WTC11 (cell line): Measurements from ENCODE around the gene ALS2CL. TPM values are rescaled to one million over a fixed set of nuclear protein-coding genes. Genes with fewer than 3 reads are reported as not detected.

Experiments
- ATAC-seq: fragments of 200-7000 bp; cut with Tn5 transposase; 2 replicates; pipeline ENCODE4 v1.10.0; 2021; ENCODE audit warnings: mild to moderate bottlenecking, moderate library complexity
- CTCF ChIA-PET: fragments of 300-600 bp; sonication (Branson Sonifier 250); formaldehyde crosslinking; loops from one replicate; lab custom pipeline; 2021; ENCODE audit warnings: antibody characterized with exemption; lab: Charles Lee
- POLR2A ChIA-PET: fragments of 350-600 bp; sonication (Branson Sonifier 250); formaldehyde crosslinking; loops from one replicate; lab custom pipeline; 2021; ENCODE audit warnings: antibody characterized with exemption; lab: Charles Lee
- DNase-seq: peaks from one replicate; pipeline ENCODE4 v3.0.0; 2021; ENCODE audit warnings: low spot score
- H3K27ac Mint-ChIP-seq: 2 replicates; pipeline ENCODE4 v1.8.0; 2021; ENCODE audit warnings: mixed read lengths
- H3K27me3 Mint-ChIP-seq: 2 replicates; pipeline ENCODE4 v1.8.0; 2021; ENCODE audit warnings: low read depth, mild to moderate bottlenecking, moderate library complexity, mixed read lengths
- H3K36me3 Mint-ChIP-seq: 2 replicates; pipeline ENCODE4 v1.8.0; 2021; ENCODE audit warnings: mixed read lengths
- H3K4me1 Mint-ChIP-seq: 2 replicates; pipeline ENCODE4 v1.8.0; 2022; ENCODE audit warnings: mixed read lengths
- H3K4me3 Mint-ChIP-seq: 2 replicates; pipeline ENCODE4 v1.8.0; 2021; ENCODE audit warnings: mild to moderate bottlenecking, moderate library complexity, mixed read lengths
- H3K9me3 Mint-ChIP-seq: 2 replicates; pipeline ENCODE4 v1.8.0; 2021; ENCODE audit warnings: mixed read lengths
- ATF2 ChIP-seq: sonication (generic); formaldehyde crosslinking; IDR thresholded peaks from 2 replicates; pipeline ENCODE4 v1.8.1; 2022; ENCODE audit warnings: low read depth, missing genetic modification reagents, borderline replicate concordance
- CBFB ChIP-seq: sonication (generic); formaldehyde crosslinking; IDR thresholded peaks from 2 replicates; pipeline ENCODE4 v1.8.1; 2022; ENCODE audit warnings: mild to moderate bottlenecking, low read depth, missing genetic modification reagents
- E2F1 ChIP-seq: sonication (generic); formaldehyde crosslinking; IDR thresholded peaks from 2 replicates; pipeline ENCODE4 v1.8.0; 2022; ENCODE audit warnings: mild to moderate bottlenecking, missing genetic modification reagents
- EMX1 ChIP-seq: fragments of 250-450 bp; sonication (Bioruptor Pico); IDR thresholded peaks from 2 replicates; pipeline ENCODE4 v1.8.0; 2021; ENCODE audit warnings: mild to moderate bottlenecking
- ERG ChIP-seq: fragments of 250-450 bp; sonication (Bioruptor Pico); IDR thresholded peaks from 2 replicates; pipeline ENCODE4 v1.8.0; 2021; ENCODE audit warnings: mild to moderate bottlenecking
- ETV6 ChIP-seq: sonication (generic); formaldehyde crosslinking; IDR thresholded peaks from 2 replicates; pipeline ENCODE4 v1.8.1; 2022; ENCODE audit warnings: mild to moderate bottlenecking, missing genetic modification reagents
- GTF2I ChIP-seq: fragments of 250-450 bp; sonication (Bioruptor Pico); conservative IDR thresholded peaks from 2 replicates; pipeline ENCODE4 v1.4.0; 2021; ENCODE audit warnings: mild to moderate bottlenecking
- IRF2 ChIP-seq: sonication (generic); formaldehyde crosslinking; IDR thresholded peaks from 2 replicates; pipeline ENCODE4 v1.8.0; 2022; ENCODE audit warnings: low read depth, missing genetic modification reagents, borderline replicate concordance
- JUN ChIP-seq: sonication (generic); formaldehyde crosslinking; IDR thresholded peaks from 2 replicates; pipeline ENCODE4 v1.8.0; 2023; ENCODE audit warnings: mild to moderate bottlenecking, missing genetic modification reagents
- KAT7 ChIP-seq: sonication (generic); formaldehyde crosslinking; IDR thresholded peaks from 2 replicates; pipeline ENCODE4 v1.8.1; 2023; ENCODE audit warnings: missing genetic modification reagents, mild to moderate bottlenecking, borderline replicate concordance
- MXD4 ChIP-seq: fragments of 250-450 bp; sonication (Bioruptor Pico); IDR thresholded peaks from 2 replicates; pipeline ENCODE4 v1.8.0; 2021; ENCODE audit warnings: mild to moderate bottlenecking, moderate library complexity, borderline replicate concordance
- MYBL2 ChIP-seq: sonication (generic); formaldehyde crosslinking; IDR thresholded peaks from 2 replicates; pipeline ENCODE4 v1.8.1; 2023; ENCODE audit warnings: mild to moderate bottlenecking, moderate library complexity, missing genetic modification reagents
- NFATC4 ChIP-seq: fragments of 250-450 bp; sonication (Bioruptor Pico); IDR thresholded peaks from 2 replicates; pipeline ENCODE4 v1.9.0; 2021; ENCODE audit warnings: mild to moderate bottlenecking
- SOX15 ChIP-seq: fragments of 250-450 bp; sonication (Bioruptor Pico); IDR thresholded peaks from 2 replicates; pipeline ENCODE4 v1.9.0; 2021; ENCODE audit warnings: mild to moderate bottlenecking
- STAT6 ChIP-seq: sonication (generic); formaldehyde crosslinking; conservative IDR thresholded peaks from 2 replicates; pipeline ENCODE4 v1.8.1; 2023; ENCODE audit warnings: mild to moderate bottlenecking, low read depth, missing genetic modification reagents, moderate library complexity
- ZNF138 ChIP-seq: sonication (generic); formaldehyde crosslinking; conservative IDR thresholded peaks from 2 replicates; pipeline ENCODE4 v1.8.1; 2022; ENCODE audit warnings: mild to moderate bottlenecking, moderate library complexity, missing genetic modification reagents
- total RNA-seq: library from RNA; stranded (reverse); gene quantifications from 3 replicates; pipeline ENCODE4 v1.2.3, GENCODE V29; 2021
- TF ChIP-seq, protein P1 (sequence below): sonication (generic); formaldehyde crosslinking; IDR thresholded peaks from 2 replicates; pipeline ENCODE4 v1.8.0; 2022; ENCODE audit warnings: mild to moderate bottlenecking, missing genetic modification reagents
- TF ChIP-seq, protein P2 (sequence below): sonication (generic); formaldehyde crosslinking; IDR thresholded peaks from 2 replicates; pipeline ENCODE4 v1.8.1; 2023; ENCODE audit warnings: mild to moderate bottlenecking, missing genetic modification reagents, borderline replicate concordance
- TF ChIP-seq, protein P3 (sequence below): fragments of 250-450 bp; sonication (Bioruptor Pico); IDR thresholded peaks from 2 replicates; pipeline ENCODE4 v1.9.0; 2021; ENCODE audit warnings: mild to moderate bottlenecking

ALS2CL gene
- total RNA-seq, 1 experiment from 2014 or later: 12.6 TPM

DNA sequence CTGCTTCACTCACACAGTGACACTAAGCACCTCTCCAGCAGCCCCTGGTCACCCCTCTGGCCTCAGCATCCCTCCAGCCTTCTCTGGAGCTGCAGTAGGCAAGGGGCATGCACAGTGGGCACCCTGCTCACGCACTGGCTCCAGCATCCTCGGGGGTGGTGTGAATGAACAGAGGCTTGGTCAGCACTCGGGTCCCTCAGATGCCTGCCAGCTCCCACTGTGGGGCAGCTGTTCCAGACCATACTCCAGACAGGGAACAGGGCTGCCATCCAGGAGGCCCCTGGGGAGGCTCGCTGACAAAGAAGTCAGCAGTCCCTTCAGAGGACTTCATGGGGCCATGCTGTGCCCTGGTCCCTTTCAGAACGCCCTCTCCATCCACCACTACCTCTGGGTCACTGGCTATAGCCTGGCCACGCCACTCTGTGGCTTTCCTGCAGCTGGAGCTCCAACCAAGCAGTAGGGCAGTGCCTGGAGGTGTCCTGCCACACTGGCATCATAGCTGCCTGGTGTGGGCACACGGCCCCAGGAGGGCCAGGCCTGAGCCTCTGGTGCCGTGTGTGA lies 26.3 kb downstream of the ALS2CL start:
- ATAC-seq: no peak
- ChIA-PET POLR2A (no interaction called here), CTCF (interaction anchor here (0.6 kb wide), 1 partner anchor 17 kb away, joined by 3 read pairs; no protein-coding TSS in a partner anchor)
- no peak overlapping the region for H3K4me3 Mint-ChIP-seq
- H3K4me1 Mint-ChIP-seq: peaks cover 19% of the 10 kb centered on the region
- no peak for TF ChIP-seq NFATC4
- TF ChIP-seq JUN: no peak
- no peak for TF ChIP-seq IRF2 (CRISPR knock-in tag)
- no peak for TF ChIP-seq KAT7 (CRISPR knock-in tag)
- no peak for TF ChIP-seq E2F1 (CRISPR knock-in tag)
- no peak for TF ChIP-seq MYBL2 (CRISPR knock-in tag)
- TF ChIP-seq, protein P1, sequence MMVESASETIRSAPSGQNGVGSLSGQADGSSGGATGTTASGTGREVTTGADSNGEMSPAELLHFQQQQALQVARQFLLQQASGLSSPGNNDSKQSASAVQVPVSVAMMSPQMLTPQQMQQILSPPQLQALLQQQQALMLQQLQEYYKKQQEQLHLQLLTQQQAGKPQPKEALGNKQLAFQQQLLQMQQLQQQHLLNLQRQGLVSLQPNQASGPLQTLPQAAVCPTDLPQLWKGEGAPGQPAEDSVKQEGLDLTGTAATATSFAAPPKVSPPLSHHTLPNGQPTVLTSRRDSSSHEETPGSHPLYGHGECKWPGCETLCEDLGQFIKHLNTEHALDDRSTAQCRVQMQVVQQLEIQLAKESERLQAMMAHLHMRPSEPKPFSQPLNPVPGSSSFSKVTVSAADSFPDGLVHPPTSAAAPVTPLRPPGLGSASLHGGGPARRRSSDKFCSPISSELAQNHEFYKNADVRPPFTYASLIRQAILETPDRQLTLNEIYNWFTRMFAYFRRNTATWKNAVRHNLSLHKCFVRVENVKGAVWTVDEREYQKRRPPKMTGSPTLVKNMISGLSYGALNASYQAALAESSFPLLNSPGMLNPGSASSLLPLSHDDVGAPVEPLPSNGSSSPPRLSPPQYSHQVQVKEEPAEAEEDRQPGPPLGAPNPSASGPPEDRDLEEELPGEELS (CRISPR knock-in tag): no peak
- no peak for TF ChIP-seq GTF2I
- TF ChIP-seq SOX15 (CRISPR knock-in tag): no peak
- TF ChIP-seq, protein P2, sequence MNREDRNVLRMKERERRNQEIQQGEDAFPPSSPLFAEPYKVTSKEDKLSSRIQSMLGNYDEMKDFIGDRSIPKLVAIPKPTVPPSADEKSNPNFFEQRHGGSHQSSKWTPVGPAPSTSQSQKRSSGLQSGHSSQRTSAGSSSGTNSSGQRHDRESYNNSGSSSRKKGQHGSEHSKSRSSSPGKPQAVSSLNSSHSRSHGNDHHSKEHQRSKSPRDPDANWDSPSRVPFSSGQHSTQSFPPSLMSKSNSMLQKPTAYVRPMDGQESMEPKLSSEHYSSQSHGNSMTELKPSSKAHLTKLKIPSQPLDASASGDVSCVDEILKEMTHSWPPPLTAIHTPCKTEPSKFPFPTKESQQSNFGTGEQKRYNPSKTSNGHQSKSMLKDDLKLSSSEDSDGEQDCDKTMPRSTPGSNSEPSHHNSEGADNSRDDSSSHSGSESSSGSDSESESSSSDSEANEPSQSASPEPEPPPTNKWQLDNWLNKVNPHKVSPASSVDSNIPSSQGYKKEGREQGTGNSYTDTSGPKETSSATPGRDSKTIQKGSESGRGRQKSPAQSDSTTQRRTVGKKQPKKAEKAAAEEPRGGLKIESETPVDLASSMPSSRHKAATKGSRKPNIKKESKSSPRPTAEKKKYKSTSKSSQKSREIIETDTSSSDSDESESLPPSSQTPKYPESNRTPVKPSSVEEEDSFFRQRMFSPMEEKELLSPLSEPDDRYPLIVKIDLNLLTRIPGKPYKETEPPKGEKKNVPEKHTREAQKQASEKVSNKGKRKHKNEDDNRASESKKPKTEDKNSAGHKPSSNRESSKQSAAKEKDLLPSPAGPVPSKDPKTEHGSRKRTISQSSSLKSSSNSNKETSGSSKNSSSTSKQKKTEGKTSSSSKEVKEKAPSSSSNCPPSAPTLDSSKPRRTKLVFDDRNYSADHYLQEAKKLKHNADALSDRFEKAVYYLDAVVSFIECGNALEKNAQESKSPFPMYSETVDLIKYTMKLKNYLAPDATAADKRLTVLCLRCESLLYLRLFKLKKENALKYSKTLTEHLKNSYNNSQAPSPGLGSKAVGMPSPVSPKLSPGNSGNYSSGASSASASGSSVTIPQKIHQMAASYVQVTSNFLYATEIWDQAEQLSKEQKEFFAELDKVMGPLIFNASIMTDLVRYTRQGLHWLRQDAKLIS: no peak
- TF ChIP-seq ETV6 (CRISPR knock-in tag): no peak
- TF ChIP-seq EMX1 (CRISPR knock-in tag): no peak
- no peak for TF ChIP-seq CBFB (CRISPR knock-in tag)
- TF ChIP-seq, protein P3, sequence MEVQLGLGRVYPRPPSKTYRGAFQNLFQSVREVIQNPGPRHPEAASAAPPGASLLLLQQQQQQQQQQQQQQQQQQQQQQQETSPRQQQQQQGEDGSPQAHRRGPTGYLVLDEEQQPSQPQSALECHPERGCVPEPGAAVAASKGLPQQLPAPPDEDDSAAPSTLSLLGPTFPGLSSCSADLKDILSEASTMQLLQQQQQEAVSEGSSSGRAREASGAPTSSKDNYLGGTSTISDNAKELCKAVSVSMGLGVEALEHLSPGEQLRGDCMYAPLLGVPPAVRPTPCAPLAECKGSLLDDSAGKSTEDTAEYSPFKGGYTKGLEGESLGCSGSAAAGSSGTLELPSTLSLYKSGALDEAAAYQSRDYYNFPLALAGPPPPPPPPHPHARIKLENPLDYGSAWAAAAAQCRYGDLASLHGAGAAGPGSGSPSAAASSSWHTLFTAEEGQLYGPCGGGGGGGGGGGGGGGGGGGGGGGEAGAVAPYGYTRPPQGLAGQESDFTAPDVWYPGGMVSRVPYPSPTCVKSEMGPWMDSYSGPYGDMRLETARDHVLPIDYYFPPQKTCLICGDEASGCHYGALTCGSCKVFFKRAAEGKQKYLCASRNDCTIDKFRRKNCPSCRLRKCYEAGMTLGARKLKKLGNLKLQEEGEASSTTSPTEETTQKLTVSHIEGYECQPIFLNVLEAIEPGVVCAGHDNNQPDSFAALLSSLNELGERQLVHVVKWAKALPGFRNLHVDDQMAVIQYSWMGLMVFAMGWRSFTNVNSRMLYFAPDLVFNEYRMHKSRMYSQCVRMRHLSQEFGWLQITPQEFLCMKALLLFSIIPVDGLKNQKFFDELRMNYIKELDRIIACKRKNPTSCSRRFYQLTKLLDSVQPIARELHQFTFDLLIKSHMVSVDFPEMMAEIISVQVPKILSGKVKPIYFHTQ: no peak
- TF ChIP-seq ZNF138 (CRISPR knock-in tag): no peak
- no peak for TF ChIP-seq MXD4 (CRISPR knock-in tag)
- no peak for TF ChIP-seq ATF2 (CRISPR knock-in tag)
- no peak for TF ChIP-seq STAT6 (CRISPR knock-in tag)
- no peak for TF ChIP-seq ERG (CRISPR knock-in tag)
- TF ChIP-seq, all 79 proteins: peak for 0
- Mint-ChIP-seq H3K9me3 (no peaks in the 10 kb centered on the region), H3K27ac (no peak overlapping the region), H3K36me3 (no peaks in the 10 kb centered on the region; the same call in 1 of the 2 replicates), H3K27me3 (no peaks in the 10 kb centered on the region; the same call in 1 of the 2 replicates)
- DNase-seq: peak; percentile 7
